T-helper 1 cell treated with Interleukin-12 subunit alpha and Interleukin-12 subunit beta and Interleukin-4 antibody, amounts not matched to agents 30 ng/mL and 1 ng/mL, for 36 hours (primary cell): ENCODE results near the gene VAMP2. TPM values are rescaled to one million over a fixed set of nuclear protein-coding genes. Genes with fewer than 3 reads are reported as not detected.

Experiments
- intact Hi-C: fragments of 100-400 bp; cut with micrococcal nuclease; formaldehyde crosslinking; loops from one replicate; pipeline ENCODE4 v1.15.1; 2024
- total RNA-seq: library from RNA; stranded (reverse); gene quantifications from 2 replicates; pipeline ENCODE4 v1.2.3, GENCODE V29; 2022

VAMP2 gene
- total RNA-seq, 1 donor from 2014 or later: 80.1 TPM

- intact Hi-C loops: loop anchor here (5.0 kb wide), 1 partner anchor 184 kb away; the partner anchor contains the start of genes CNTROB and TRAPPC1
These were observed 46.0 kb downstream of the VAMP2 start for GRCh38 chr17:8116776-8117175.

GRCh38 chr17:8110907-8111306, 51.8 kb downstream of the VAMP2 start:
- intact Hi-C loops: loop anchor here (1.0 kb wide), 4 partner anchors 7 to 51 kb away; partner anchors contain the start of gene ALOXE3

GRCh38 chr17:8110456-8110804, 52.3 kb downstream of the VAMP2 start:
- intact Hi-C loops: loop anchor here (1.0 kb wide), 4 partner anchors 8 to 50 kb away; partner anchors contain the start of gene ALOXE3

DNA sequence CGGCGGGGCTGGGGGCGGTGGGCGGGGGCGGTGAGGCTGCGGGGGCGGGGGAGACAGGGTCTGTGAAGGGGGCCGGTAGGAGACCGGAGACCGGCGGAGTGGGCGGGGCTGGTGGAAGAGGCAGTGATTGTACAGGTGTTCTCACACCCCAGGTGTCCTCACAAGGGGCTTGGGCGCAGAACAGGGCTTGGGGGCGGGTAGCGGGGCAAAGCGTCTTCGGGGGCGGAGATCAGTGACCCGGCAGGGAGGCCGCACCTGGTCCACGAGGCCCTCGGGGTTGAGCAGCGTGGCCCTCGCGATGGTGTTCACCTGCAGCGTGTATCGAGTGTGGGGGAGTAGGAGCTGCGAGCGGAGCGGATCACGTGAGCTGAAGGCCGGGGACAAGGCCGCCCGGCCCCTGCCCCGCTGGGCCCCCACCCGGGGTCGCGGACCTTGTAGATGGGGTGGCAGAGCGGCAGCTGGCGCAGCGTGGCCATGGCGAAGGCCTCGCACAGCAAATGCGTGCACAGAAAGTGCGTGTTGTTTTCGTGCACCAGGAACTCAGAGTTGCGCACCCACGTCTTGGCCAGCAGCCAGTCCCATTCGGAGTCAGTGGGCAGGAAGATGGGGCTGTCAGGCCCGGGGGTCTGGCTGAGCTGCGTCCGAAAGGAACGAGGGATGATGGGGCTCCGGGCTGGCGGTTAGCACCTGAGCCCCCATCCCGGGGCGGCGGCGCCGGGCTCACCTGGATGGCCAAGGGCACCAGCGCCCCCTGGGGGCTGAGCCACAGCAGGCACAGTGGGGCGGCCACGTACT, 52.9 kb downstream of the VAMP2 start:
- intact Hi-C loops: loop anchor here (1.0 kb wide), 4 partner anchors 8 to 50 kb away; partner anchors contain the start of gene ALOXE3

Other genes starting within 250 kb of the VAMP2 start
- 2.9 and 3.9 TPM in 2 replicates for gene RNF227, start 246.7 kb downstream of the VAMP2 start, total RNA-seq
- 9.1 and 9.8 TPM in 2 replicates for gene KCNAB3, start 233.1 kb downstream of the VAMP2 start, total RNA-seq
- 194 and 203 TPM in 2 replicates for gene TRAPPC1, start 231.0 kb downstream of the VAMP2 start, total RNA-seq
- gene CNTROB, start 230.7 kb downstream of the VAMP2 start, total RNA-seq: 40.5 and 47.0 TPM in 2 replicates
- gene GUCY2D, start 160.3 kb downstream of the VAMP2 start, total RNA-seq: not detected in 2 replicates
- gene ALOX15B, start 123.9 kb downstream of the VAMP2 start, total RNA-seq: not detected in 2 replicates
- gene ALOX12B, start 75.2 kb downstream of the VAMP2 start, total RNA-seq: 0.29 TPM in 1 of 2 replicates, not detected in the other
- gene ALOXE3, start 44.4 kb downstream of the VAMP2 start, total RNA-seq: not detected in 2 replicates
- 0.12 and 1.2 TPM in 2 replicates for gene HES7, start 38.8 kb downstream of the VAMP2 start, total RNA-seq
- gene PER1, start 10.5 kb downstream of the VAMP2 start, total RNA-seq: 33.5 and 34.8 TPM in 2 replicates
- gene TMEM107, start 13.4 kb upstream of the VAMP2 start, total RNA-seq: 22.9 and 26.9 TPM in 2 replicates
- gene BORCS6, start 27.2 kb upstream of the VAMP2 start, total RNA-seq: 12.9 and 13.0 TPM in 2 replicates
- gene AURKB, start 47.6 kb upstream of the VAMP2 start, total RNA-seq: 105 and 110 TPM in 2 replicates
- 92.3 and 99.2 TPM in 2 replicates for gene CTC1, start 85.1 kb upstream of the VAMP2 start, total RNA-seq
- 74.6 and 75.3 TPM in 2 replicates for gene PFAS, start 86.3 kb upstream of the VAMP2 start, total RNA-seq
- 45.5 and 49.9 TPM in 2 replicates for gene RANGRF, start 125.7 kb upstream of the VAMP2 start, total RNA-seq
- gene SLC25A35, start 132.5 kb upstream of the VAMP2 start, total RNA-seq: 8.9 and 10.3 TPM in 2 replicates
- not detected in 2 replicates for gene ARHGEF15, start 147.3 kb upstream of the VAMP2 start, total RNA-seq
- not detected in 2 replicates for gene ODF4, start 176.9 kb upstream of the VAMP2 start, total RNA-seq
- 1,712 and 1,733 TPM in 2 replicates for gene RPL26, start 220.2 kb upstream of the VAMP2 start, total RNA-seq
- 0.07 TPM in 1 of 2 replicates, not detected in the other for gene RNF222, start 234.9 kb upstream of the VAMP2 start, total RNA-seq